GM12878 (cell line): ENCODE data around the gene NT5C3A. TPM values are rescaled to one million over a fixed set of nuclear protein-coding genes. Genes with fewer than 3 reads are reported as not detected.

ENCODE experiments used
- BACH1 ChIP-seq: fragments of 450-650 bp; IDR thresholded peaks from 2 replicates; pipeline ENCODE4 v1.6.1; 2017; ENCODE audit warnings: mild to moderate bottlenecking, borderline replicate concordance
- BRCA1 ChIP-seq: IDR thresholded peaks from 2 replicates; pipeline ENCODE4 v1.6.1; 2011; ENCODE audit warnings: low read depth, low read length, improper control_type of control experiment
- CHD1 ChIP-seq: IDR thresholded peaks from 2 replicates; pipeline ENCODE4 v1.6.1; 2012; ENCODE audit warnings: low read depth, low read length, improper control_type of control experiment
- E2F4 ChIP-seq: IDR thresholded peaks from 2 replicates; pipeline ENCODE4 v1.6.1; 2012; ENCODE audit warnings: low read depth, low read length, improper control_type of control experiment
- FOS ChIP-seq: IDR thresholded peaks from 3 replicates; pipeline ENCODE4 v1.6.1; 2011; ENCODE audit warnings: borderline replicate concordance; ENCODE audit not compliant: insufficient read length; ENCODE audit errors: extremely low read depth
- FOXK2 ChIP-seq: fragments of 450-650 bp; IDR thresholded peaks from 2 replicates; pipeline ENCODE4 v1.6.1; 2017; ENCODE audit warnings: mild to moderate bottlenecking, moderate library complexity
- IRF3 ChIP-seq: fragments of 450-650 bp; IDR thresholded peaks from 2 replicates; pipeline ENCODE4 v1.6.1; 2014; ENCODE audit warnings: mild to moderate bottlenecking
- MEF2B ChIP-seq: fragments of 450-650 bp; IDR thresholded peaks from 2 replicates; pipeline ENCODE4 v1.6.1; 2018; ENCODE audit warnings: mild to moderate bottlenecking, moderate library complexity; ENCODE audit not compliant: partially characterized antibody, poor library complexity, severe bottlenecking
- MTA2 ChIP-seq: fragments of 450-650 bp; IDR thresholded peaks from 2 replicates; pipeline ENCODE4 v1.6.1; 2016; ENCODE audit warnings: low read depth, mild to moderate bottlenecking, moderate library complexity
- NBN ChIP-seq: fragments of 450-650 bp; IDR thresholded peaks from 2 replicates; pipeline ENCODE4 v1.6.1; 2016
- NFYB ChIP-seq: IDR thresholded peaks from 2 replicates; pipeline ENCODE4 v1.6.1; 2011; ENCODE audit warnings: low read depth, mild to moderate bottlenecking, low read length, improper control_type of control experiment, moderate library complexity; ENCODE audit not compliant: insufficient read depth
- NR2C2 ChIP-seq: IDR thresholded peaks from 2 replicates; pipeline ENCODE4 v1.6.1; 2011; ENCODE audit warnings: borderline replicate concordance, low read depth; ENCODE audit not compliant: control insufficient read depth, insufficient read length
- SIN3A ChIP-seq: IDR thresholded peaks from 2 replicates; pipeline ENCODE4 v1.6.1; 2012; ENCODE audit warnings: low read depth, low read length, improper control_type of control experiment
- SP1 ChIP-seq: IDR thresholded peaks from one replicate; pipeline ENCODE4 v1.6.1; 2011; ENCODE audit warnings: low read depth, low read length
- USF1 ChIP-seq: IDR thresholded peaks from 2 replicates; pipeline ENCODE4 v1.6.1; 2011; ENCODE audit warnings: borderline replicate concordance, low read depth, mild to moderate bottlenecking, moderate library complexity, mixed read lengths, low read length; ENCODE audit not compliant: insufficient read depth; ENCODE audit errors: extremely low read length
- ZNF687 ChIP-seq: fragments of 450-650 bp; IDR thresholded peaks from 2 replicates; pipeline ENCODE4 v1.6.1; 2017; ENCODE audit warnings: mild to moderate bottlenecking, moderate library complexity
- polyA plus RNA-seq, 11 experiments: library from polyadenylated mRNA; depleted of rRNA in 4 of 11; unstranded in 6 of 11; stranded (reverse) in 5 of 11; fragments of >200 nt; fragmentation: Nextera tagmentation in 4 of 11; fragmentation: Illumina TruSeq in 1 of 11; extraction: Ambion mirVana in 4 of 11; extraction: Trizol in 1 of 11; gene quantifications; 1 replicate in 1 of 11; 2 replicates in 10 of 11; pipeline versions ENCODE4 v1.2.1 to v1.2.3, GENCODE V29; 2011 to 2016; ENCODE audit warnings: inconsistent platforms in 2 of 11, missing spikeins in 2 of 11, low read depth in 1 of 11
- total RNA-seq, 4 experiments: library from RNA; depleted of rRNA in 3 of 4; stranded (reverse); fragments of >200 nt in 3 of 4; fragmentation: Illumina TruSeq in 1 of 4; extraction: Trizol in 1 of 4; gene quantifications; 2 replicates each; pipeline versions ENCODE4 v1.2.1 to v1.2.3, GENCODE V29; 2013 to 2021
- TF ChIP-seq, protein P1 (sequence below): IDR thresholded peaks from 2 replicates; pipeline ENCODE4 v1.6.1; 2012; ENCODE audit warnings: low read depth, low read length, improper control_type of control experiment
- TF ChIP-seq, protein P2 (sequence below): fragments of 450-650 bp; conservative IDR thresholded peaks from 2 replicates; pipeline ENCODE4 v1.6.1; 2017; ENCODE audit warnings: mild to moderate bottlenecking, moderate library complexity

Gene NT5C3A
- total and polyA plus RNA-seq, 10 of the 15 experiments (the other 5 are each of a cell fraction or from before 2014, with no cell fraction given): 53.0 to 111 (median 71.4) TPM

DNA sequence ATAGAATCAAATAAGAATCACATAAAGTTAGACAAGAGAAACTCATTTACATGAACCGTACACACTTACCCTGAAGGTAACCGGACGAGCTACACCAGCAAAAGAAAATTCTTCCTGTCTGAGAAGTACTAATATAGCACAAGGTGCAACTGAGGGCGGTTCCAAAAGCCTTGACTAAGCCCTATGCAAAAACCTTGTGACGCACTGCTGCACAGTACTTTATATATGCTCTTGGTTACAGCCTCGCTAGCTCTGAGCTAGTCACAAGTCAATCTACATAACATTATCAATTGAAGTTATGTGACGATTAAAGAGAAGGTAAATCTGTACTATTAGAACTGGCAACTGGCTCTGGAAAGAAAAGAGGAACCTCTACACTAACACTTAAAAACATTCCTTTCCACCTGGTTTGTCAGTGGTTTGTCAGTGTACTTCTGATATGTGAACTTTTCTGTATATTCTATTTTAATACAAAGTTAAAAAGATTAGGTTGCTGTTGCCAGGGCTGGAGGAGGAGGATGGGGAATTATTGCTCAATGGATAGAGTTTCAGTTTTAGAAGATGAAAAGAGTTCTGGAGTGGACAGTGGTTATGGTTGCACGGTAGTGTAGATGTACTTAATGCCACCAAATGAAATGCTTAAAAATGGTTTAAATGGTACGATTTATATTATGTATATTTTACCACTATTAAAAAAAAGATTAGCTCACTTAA, 21.6 kb downstream of the NT5C3A start (continued):
- TF ChIP-seq E2F4: no peak
- TF ChIP-seq NR2C2: no peak
- no peak for TF ChIP-seq NFYB
- TF ChIP-seq BRCA1: no peak
- TF ChIP-seq CHD1: no peak
- TF ChIP-seq MTA2: no peak
- no peak for TF ChIP-seq SP1
- TF ChIP-seq USF1: no peak
- TF ChIP-seq MEF2B: peak; percentile 29
- no peak for TF ChIP-seq SIN3A
- no peak for TF ChIP-seq NBN
- TF ChIP-seq, protein P1, sequence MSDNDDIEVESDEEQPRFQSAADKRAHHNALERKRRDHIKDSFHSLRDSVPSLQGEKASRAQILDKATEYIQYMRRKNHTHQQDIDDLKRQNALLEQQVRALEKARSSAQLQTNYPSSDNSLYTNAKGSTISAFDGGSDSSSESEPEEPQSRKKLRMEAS: no peak
- no peak for TF ChIP-seq FOXK2
- TF ChIP-seq BACH1: no peak
- no peak for TF ChIP-seq ZNF687
- TF ChIP-seq, protein P2, sequence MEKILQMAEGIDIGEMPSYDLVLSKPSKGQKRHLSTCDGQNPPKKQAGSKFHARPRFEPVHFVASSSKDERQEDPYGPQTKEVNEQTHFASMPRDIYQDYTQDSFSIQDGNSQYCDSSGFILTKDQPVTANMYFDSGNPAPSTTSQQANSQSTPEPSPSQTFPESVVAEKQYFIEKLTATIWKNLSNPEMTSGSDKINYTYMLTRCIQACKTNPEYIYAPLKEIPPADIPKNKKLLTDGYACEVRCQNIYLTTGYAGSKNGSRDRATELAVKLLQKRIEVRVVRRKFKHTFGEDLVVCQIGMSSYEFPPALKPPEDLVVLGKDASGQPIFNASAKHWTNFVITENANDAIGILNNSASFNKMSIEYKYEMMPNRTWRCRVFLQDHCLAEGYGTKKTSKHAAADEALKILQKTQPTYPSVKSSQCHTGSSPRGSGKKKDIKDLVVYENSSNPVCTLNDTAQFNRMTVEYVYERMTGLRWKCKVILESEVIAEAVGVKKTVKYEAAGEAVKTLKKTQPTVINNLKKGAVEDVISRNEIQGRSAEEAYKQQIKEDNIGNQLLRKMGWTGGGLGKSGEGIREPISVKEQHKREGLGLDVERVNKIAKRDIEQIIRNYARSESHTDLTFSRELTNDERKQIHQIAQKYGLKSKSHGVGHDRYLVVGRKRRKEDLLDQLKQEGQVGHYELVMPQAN: no peak
- TF ChIP-seq FOS: no peak
- no peak for TF ChIP-seq IRF3
